ENCODE results near the gene GDA. TPM values are rescaled to one million over a fixed set of nuclear protein-coding genes. Genes with fewer than 3 reads are reported as not detected.

GDA gene
- total and polyA plus RNA-seq, 3 donors from 2014 or later: 1.7 to 3.7 (median 2.1) TPM

GRCh38 chr9:72168075-72168474 lies 18.8 kb downstream of the GDA start:
- Histone ChIP-seq H3K36me3 (ENCODE audit: low read depth, missing control alignments) (no peaks in the 10 kb centered on the region), H3K27ac (no peak overlapping the region), H3K4me3 (no peak overlapping the region), H3K4me1 (no peaks in the 10 kb centered on the region), H3K9me3 (no peaks in the 10 kb centered on the region), H3K27me3 (no peaks in the 10 kb centered on the region)
- DNase-seq: no peak
- WGBS, 2 donors: 90 to 92% methylated on average over 5 of the region's 5 CpGs
- no peak for TF ChIP-seq POLR2A (IDR thresholded peaks at IDR 0.05)
- TF ChIP-seq CTCF (IDR thresholded peaks at IDR 0.05): no peak
- intact Hi-C loops (cut with DNase I; ENCODE audit: low total_unique reads): no loop called here

- intact Hi-C loops (cut with DNase I; ENCODE audit: low total_unique reads): no loop called here
- no peaks in the 10 kb centered on the region for H3K36me3 ChIP-seq (ENCODE audit: low read depth, missing control alignments)
- H3K27ac ChIP-seq: no peak overlapping the region
- no peaks in the 10 kb centered on the region for H3K9me3 ChIP-seq
- H3K27me3 ChIP-seq: no peaks in the 10 kb centered on the region
- H3K4me3 ChIP-seq: no peak overlapping the region
- DNase-seq: no peak
- TF ChIP-seq CTCF (IDR thresholded peaks at IDR 0.05): no peak
- TF ChIP-seq POLR2A (IDR thresholded peaks at IDR 0.05): no peak
- H3K4me1 ChIP-seq: no peaks in the 10 kb centered on the region
These were observed 19.9 kb downstream of the GDA start for GRCh38 chr9:72169178-72169577.

- H3K4me3 ChIP-seq: no peak overlapping the region
- no peak for DNase-seq
- TF ChIP-seq POLR2A (IDR thresholded peaks at IDR 0.05) (no peak), CTCF (IDR thresholded peaks at IDR 0.05) (no peak)
- no peaks in the 10 kb centered on the region for H3K4me1 ChIP-seq
- H3K27me3 ChIP-seq: no peaks in the 10 kb centered on the region
- no peak overlapping the region for H3K27ac ChIP-seq
- 92 to 98% methylated on average over 4 of the region's 4 CpGs for WGBS, 2 donors
- no peaks in the 10 kb centered on the region for H3K9me3 ChIP-seq
- intact Hi-C loops (cut with DNase I; ENCODE audit: low total_unique reads): no loop called here
- no peaks in the 10 kb centered on the region for H3K36me3 ChIP-seq (ENCODE audit: low read depth, missing control alignments)
These were observed 23.8 kb downstream of the GDA start for GRCh38 chr9:72173080-72173479.

DNA sequence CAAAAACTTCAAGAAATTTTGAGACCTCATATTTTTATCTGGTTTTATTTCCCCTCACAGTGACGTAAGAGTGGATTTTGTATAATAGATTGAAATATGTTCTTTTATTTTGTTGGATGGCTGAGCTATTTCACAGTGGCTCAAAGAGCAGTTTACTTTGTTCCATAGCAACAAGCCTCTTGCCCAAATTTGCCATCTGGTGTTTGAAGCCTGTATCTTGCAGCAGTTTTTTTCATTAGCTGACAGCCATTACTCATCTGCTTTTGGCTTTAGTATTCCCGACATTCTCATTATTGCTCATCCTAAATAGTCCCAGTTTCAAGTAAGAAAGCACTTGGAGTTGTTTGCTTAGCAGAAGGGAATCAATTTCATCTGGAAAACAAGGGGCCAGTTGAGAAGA lies 36.3 kb downstream of the GDA start:
- no peak for DNase-seq
- H3K27ac ChIP-seq: no peak overlapping the region
- intact Hi-C loops (cut with DNase I; ENCODE audit: low total_unique reads): no loop called here
- no peaks in the 10 kb centered on the region for H3K9me3 ChIP-seq
- no peaks in the 10 kb centered on the region for H3K27me3 ChIP-seq
- 60 to 81% methylated on average over 2 of the region's 2 CpGs for WGBS, 2 donors
- TF ChIP-seq POLR2A (IDR thresholded peaks at IDR 0.05) (no peak), CTCF (IDR thresholded peaks at IDR 0.05) (no peak)
- no peak overlapping the region for H3K4me3 ChIP-seq
- no peaks in the 10 kb centered on the region for H3K4me1 ChIP-seq
- no peaks in the 10 kb centered on the region for H3K36me3 ChIP-seq (ENCODE audit: low read depth, missing control alignments)

DNA sequence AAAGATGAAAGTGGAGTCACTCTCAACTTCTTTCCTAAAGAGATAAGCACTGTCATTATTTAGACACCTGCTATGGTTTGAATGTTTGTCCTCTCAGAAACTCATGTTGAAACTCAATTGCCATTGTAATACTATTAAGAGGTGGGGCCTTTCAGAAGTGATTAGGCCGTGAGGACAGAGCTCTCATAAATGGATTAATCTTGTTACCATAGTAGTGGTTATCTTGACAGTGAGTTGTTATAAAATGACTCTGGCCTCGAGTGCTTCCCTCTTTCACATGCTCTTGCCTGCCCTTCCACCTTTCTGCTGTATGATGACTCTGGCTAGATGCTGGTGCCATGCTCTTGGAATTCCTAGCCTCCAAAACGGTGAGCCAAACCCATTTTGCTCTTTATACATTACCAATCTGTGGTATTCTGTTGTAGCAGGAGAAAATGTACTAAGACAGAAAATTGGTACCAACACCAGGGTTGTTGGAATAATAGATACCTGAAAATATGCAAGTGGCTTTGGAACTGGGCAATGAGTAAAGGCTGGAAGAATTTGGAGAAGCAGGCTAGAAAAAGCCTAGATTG lies 38.0 kb downstream of the GDA start:
- H3K36me3 ChIP-seq (ENCODE audit: low read depth, missing control alignments): no peaks in the 10 kb centered on the region
- H3K27ac ChIP-seq: no peak overlapping the region
- DNase-seq: no peak
- intact Hi-C loops (cut with DNase I; ENCODE audit: low total_unique reads): no loop called here
- no peaks in the 10 kb centered on the region for H3K27me3 ChIP-seq
- no peak overlapping the region for H3K4me3 ChIP-seq
- WGBS, 2 donors: 54 to 64% methylated on average over 3 of the region's 3 CpGs
- H3K4me1 ChIP-seq: no peaks in the 10 kb centered on the region
- TF ChIP-seq CTCF (IDR thresholded peaks at IDR 0.05) (no peak), POLR2A (IDR thresholded peaks at IDR 0.05) (no peak)
- H3K9me3 ChIP-seq: no peaks in the 10 kb centered on the region
